Measurements from ENCODE around the gene KATNB1. TPM values are rescaled to one million over a fixed set of nuclear protein-coding genes. Genes with fewer than 3 reads are reported as not detected.

KATNB1 gene
- polyA plus RNA-seq, 1 of the 3 experiments (the other 2 are of a cell fraction) = 43.7 TPM

DNA sequence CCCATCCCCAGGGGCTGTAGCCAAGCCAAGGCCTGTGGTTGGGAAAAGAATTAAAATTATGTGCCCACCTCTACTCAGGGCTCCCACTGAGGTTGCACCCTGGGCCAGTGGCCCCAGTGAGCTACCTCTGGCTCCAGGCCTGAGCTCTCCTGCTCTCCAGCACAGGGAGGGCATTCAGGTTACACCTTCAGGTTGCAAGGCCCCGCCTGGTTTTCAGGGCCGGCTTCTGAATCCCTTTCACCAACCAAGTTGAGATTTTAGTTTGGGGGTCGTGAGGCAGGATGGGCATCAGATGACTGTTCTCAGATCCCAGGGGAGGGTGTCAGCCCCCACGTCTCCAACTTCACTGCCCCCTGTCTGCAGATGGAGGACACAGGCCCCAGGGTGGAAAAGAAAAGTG lies 8.0 kb upstream of the KATNB1 start (continued):
- TF ChIP-seq, protein P1, sequence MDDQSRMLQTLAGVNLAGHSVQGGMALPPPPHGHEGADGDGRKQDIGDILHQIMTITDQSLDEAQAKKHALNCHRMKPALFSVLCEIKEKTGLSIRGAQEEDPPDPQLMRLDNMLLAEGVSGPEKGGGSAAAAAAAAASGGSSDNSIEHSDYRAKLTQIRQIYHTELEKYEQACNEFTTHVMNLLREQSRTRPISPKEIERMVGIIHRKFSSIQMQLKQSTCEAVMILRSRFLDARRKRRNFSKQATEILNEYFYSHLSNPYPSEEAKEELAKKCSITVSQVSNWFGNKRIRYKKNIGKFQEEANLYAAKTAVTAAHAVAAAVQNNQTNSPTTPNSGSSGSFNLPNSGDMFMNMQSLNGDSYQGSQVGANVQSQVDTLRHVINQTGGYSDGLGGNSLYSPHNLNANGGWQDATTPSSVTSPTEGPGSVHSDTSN (IDR thresholded peaks at IDR 0.05) = no peak
- TF ChIP-seq, protein P2, sequence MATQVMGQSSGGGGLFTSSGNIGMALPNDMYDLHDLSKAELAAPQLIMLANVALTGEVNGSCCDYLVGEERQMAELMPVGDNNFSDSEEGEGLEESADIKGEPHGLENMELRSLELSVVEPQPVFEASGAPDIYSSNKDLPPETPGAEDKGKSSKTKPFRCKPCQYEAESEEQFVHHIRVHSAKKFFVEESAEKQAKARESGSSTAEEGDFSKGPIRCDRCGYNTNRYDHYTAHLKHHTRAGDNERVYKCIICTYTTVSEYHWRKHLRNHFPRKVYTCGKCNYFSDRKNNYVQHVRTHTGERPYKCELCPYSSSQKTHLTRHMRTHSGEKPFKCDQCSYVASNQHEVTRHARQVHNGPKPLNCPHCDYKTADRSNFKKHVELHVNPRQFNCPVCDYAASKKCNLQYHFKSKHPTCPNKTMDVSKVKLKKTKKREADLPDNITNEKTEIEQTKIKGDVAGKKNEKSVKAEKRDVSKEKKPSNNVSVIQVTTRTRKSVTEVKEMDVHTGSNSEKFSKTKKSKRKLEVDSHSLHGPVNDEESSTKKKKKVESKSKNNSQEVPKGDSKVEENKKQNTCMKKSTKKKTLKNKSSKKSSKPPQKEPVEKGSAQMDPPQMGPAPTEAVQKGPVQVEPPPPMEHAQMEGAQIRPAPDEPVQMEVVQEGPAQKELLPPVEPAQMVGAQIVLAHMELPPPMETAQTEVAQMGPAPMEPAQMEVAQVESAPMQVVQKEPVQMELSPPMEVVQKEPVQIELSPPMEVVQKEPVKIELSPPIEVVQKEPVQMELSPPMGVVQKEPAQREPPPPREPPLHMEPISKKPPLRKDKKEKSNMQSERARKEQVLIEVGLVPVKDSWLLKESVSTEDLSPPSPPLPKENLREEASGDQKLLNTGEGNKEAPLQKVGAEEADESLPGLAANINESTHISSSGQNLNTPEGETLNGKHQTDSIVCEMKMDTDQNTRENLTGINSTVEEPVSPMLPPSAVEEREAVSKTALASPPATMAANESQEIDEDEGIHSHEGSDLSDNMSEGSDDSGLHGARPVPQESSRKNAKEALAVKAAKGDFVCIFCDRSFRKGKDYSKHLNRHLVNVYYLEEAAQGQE (IDR thresholded peaks at IDR 0.05; ENCODE audit: low read depth, low read length) = no peak
- no peak for TF ChIP-seq GABPA (IDR thresholded peaks at IDR 0.05; ENCODE audit: low read depth)

DNA sequence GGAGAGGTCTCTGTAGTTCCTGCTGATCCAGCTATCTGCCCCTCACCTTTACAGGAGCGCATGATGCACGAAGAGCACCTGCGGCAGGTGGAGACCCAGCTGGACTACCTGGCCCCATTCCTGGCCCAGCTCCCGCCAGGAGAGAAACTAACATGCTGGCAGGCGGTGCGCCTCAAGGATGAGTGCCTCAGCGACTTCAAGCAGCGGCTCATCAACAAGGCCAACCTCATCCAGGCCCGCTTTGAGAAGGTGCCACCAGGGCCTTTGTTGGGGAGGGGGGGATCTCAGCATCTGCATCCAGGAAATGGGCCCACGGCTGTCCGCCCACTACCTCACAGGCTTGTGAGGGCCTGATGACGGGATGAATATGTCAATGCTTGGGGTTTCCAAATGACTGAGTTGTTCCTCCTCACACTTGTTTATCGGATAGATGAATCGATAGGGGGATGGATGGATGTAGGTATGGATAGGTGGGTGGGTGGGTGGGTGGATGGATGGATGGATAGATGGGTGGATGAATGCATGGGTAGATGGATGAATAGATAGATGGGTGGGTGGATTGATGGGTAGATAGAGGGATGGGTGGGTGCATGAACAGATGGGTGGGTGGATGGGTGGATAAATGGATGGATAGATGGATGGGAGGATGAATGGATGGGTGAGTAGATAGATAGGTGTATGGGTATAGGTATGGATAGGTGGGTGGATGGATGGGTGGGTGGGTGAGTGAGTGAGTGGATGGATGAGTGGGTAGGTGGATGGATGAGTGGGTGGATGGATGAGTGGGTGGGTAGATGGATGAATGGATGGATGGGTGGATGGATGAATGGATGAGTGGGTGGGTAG lies 7.0 kb upstream of the KATNB1 start:
- Histone ChIP-seq H3K4me1 (ENCODE audit: control insufficient read depth in 1 of 2, insufficient read depth in 2 of 2, low read depth in 1 of 2, low read length in 1 of 2) (no peaks in the 10 kb centered on the region), H4K20me1 (ENCODE audit: insufficient read depth) (no peaks in the 10 kb centered on the region)
- 81% methylated on average over 9 of the region's 14 CpGs for WGBS (ENCODE audit: low lambda C conversion rate)

DNA sequence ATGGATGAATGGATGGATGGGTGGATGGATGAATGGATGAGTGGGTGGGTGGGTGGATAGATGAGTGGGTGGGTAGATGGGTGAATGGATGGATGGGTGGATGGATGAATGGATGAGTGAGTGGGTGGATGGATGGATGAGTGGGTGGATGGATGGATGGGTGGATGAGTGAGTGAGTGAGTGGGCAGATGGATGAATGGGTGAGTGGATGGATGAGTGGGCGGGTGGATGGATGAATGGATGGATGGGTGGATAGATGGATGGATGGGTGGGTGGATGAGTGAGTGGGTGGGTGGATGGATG lies 6.4 kb upstream of the KATNB1 start:
- Histone ChIP-seq H3F3A (replicated peaks; ENCODE audit: insufficient read depth) (peaks cover 5% of the 10 kb centered on the region), H3K9me3 (no peaks in the 10 kb centered on the region), H3K4me1 (ENCODE audit: control insufficient read depth in 1 of 2, insufficient read depth in 2 of 2, low read depth in 1 of 2, low read length in 1 of 2) (no peaks in the 10 kb centered on the region), H3K4me2 (no peak overlapping the region), H2AFZ (ENCODE audit: low read depth) (no peak overlapping the region), H4K20me1 (ENCODE audit: insufficient read depth) (no peaks in the 10 kb centered on the region), H3K36me3 (replicated peaks in 1 of 2; ENCODE audit: control insufficient read depth in 1 of 2, insufficient read depth in 2 of 2, low read length in 1 of 2) (no peaks in the 10 kb centered on the region), H3K4me3 (ENCODE audit: low read depth in 2 of 2, low read length in 1 of 2) (no peak overlapping the region), H3K27ac (ENCODE audit: low read depth in 2 of 2, low read length in 1 of 2) (no peak overlapping the region), H3K79me2 (ENCODE audit: insufficient read depth) (peaks cover 1% of the 10 kb centered on the region; the same call in 1 of the 2 replicates), H3K9ac (no peak overlapping the region), H3K9me2 (no peaks in the 10 kb centered on the region), H3K27me3 (ENCODE audit: insufficient read depth) (no peaks in the 10 kb centered on the region; the same call in 1 of the 2 replicates)
- WGBS (ENCODE audit: low lambda C conversion rate) = 40% methylated on average over 1 of the region's 1 CpG
- DNase-seq = no peak
- ChIA-PET CTCF (no interaction called here), POLR2A (no interaction called here)
- TF ChIP-seq CHD2 (IDR thresholded peaks at IDR 0.05; ENCODE audit: low read length, partially characterized antibody) (no peak), NFIC (IDR thresholded peaks at IDR 0.05; ENCODE audit: borderline replicate concordance) (no peak), MXI1 (IDR thresholded peaks at IDR 0.05; ENCODE audit: low read depth, low read length) (no peak), EZH2phosphoT487 (IDR thresholded peaks at IDR 0.05; ENCODE audit: borderline replicate concordance, low read depth) (no peak), SIN3A (IDR thresholded peaks at IDR 0.05; ENCODE audit: borderline replicate concordance, low read depth, low read length) (no peak), TCF12 (IDR thresholded peaks at IDR 0.05) (no peak), EP300 (IDR thresholded peaks at IDR 0.05; ENCODE audit: borderline replicate concordance in 1 of 2, low read depth in 1 of 2, low read length in 1 of 2) (no peak), TAF1 (IDR thresholded peaks at IDR 0.05; ENCODE audit: borderline replicate concordance, low read depth, low read length) (no peak), POLR2AphosphoS5 (IDR thresholded peaks at IDR 0.05; ENCODE audit: low read depth, low read length) (no peak), JUND (IDR thresholded peaks at IDR 0.05) (no peak)
- TF ChIP-seq, protein P3, sequence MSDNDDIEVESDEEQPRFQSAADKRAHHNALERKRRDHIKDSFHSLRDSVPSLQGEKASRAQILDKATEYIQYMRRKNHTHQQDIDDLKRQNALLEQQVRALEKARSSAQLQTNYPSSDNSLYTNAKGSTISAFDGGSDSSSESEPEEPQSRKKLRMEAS (IDR thresholded peaks at IDR 0.05; ENCODE audit: low read depth) = no peak
- TF ChIP-seq, protein P4, sequence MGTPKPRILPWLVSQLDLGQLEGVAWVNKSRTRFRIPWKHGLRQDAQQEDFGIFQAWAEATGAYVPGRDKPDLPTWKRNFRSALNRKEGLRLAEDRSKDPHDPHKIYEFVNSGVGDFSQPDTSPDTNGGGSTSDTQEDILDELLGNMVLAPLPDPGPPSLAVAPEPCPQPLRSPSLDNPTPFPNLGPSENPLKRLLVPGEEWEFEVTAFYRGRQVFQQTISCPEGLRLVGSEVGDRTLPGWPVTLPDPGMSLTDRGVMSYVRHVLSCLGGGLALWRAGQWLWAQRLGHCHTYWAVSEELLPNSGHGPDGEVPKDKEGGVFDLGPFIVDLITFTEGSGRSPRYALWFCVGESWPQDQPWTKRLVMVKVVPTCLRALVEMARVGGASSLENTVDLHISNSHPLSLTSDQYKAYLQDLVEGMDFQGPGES (IDR thresholded peaks at IDR 0.05; ENCODE audit: low read depth, low read length) = no peak

More for the DNA sequence above, 7.0 kb upstream of the KATNB1 start:
- Histone ChIP-seq H3K9me2 (no peaks in the 10 kb centered on the region), H3K4me3 (ENCODE audit: low read depth in 2 of 2, low read length in 1 of 2) (no peak overlapping the region), H3K27ac (ENCODE audit: low read depth in 2 of 2, low read length in 1 of 2) (no peak overlapping the region), H3K9ac (no peak overlapping the region), H2AFZ (ENCODE audit: low read depth) (no peak overlapping the region), H3K36me3 (replicated peaks in 1 of 2; ENCODE audit: control insufficient read depth in 1 of 2, insufficient read depth in 2 of 2, low read length in 1 of 2) (no peaks in the 10 kb centered on the region), H3F3A (replicated peaks; ENCODE audit: insufficient read depth) (peaks cover 5% of the 10 kb centered on the region), H3K4me2 (no peak overlapping the region), H3K9me3 (no peaks in the 10 kb centered on the region), H3K27me3 (ENCODE audit: insufficient read depth) (no peaks in the 10 kb centered on the region; the same call in 1 of the 2 replicates), H3K79me2 (ENCODE audit: insufficient read depth) (no peaks in the 10 kb centered on the region)
- no peak for DNase-seq
- POLR2A ChIA-PET = no interaction called here
- TF ChIP-seq EZH2phosphoT487 (IDR thresholded peaks at IDR 0.05; ENCODE audit: borderline replicate concordance, low read depth) = no peak
- no peak for TF ChIP-seq RXRA (IDR thresholded peaks at IDR 0.05; ENCODE audit: borderline replicate concordance, low read depth)
- no peak for TF ChIP-seq POLR2AphosphoS5 (IDR thresholded peaks at IDR 0.05; ENCODE audit: low read depth, low read length)
- no peak for TF ChIP-seq EP300 (IDR thresholded peaks at IDR 0.05; ENCODE audit: borderline replicate concordance in 1 of 2, low read depth in 1 of 2, low read length in 1 of 2)
- no peak for TF ChIP-seq MXI1 (IDR thresholded peaks at IDR 0.05; ENCODE audit: low read depth, low read length)
- no peak for TF ChIP-seq SMC3 (IDR thresholded peaks at IDR 0.05; ENCODE audit: low read depth, low read length)
- no peak for TF ChIP-seq RFX5 (IDR thresholded peaks at IDR 0.05; ENCODE audit: low read length)
- TF ChIP-seq TAF1 (IDR thresholded peaks at IDR 0.05; ENCODE audit: borderline replicate concordance, low read depth, low read length) = no peak
- TF ChIP-seq, protein P3 (IDR thresholded peaks at IDR 0.05; ENCODE audit: low read depth) = no peak
- CTCF ChIA-PET = interaction anchor here (1.7 kb wide), 1 partner anchor 138 kb away, joined by 5 read pairs; no protein-coding TSS in a partner anchor
